Lower lobe of right lung (tissue), 2 donors: ENCODE data around the gene NEIL1. TPM values are rescaled to one million over a fixed set of nuclear protein-coding genes. Genes with fewer than 3 reads are reported as not detected.

Experiments
- ATAC-seq, 2 donors: fragments of 200-7000 bp; cut with Tn5 transposase; one replicate each; pipeline ENCODE4 v1.9.1; 2020 to 2022; ENCODE audit warnings: mild to moderate bottlenecking in 2 of 2, moderate library complexity in 2 of 2
- DNase-seq: peaks from one replicate; pipeline ENCODE4 v3.0.0-alpha.2; 2020
- H3K27ac ChIP-seq: fragments of 200-600 bp; one replicate; pipeline ENCODE4 v1.8.0; 2022
- H3K27me3 ChIP-seq: fragments of 200-600 bp; one replicate; pipeline ENCODE4 v1.8.0; 2022; ENCODE audit warnings: low read depth
- H3K36me3 ChIP-seq: fragments of 200-600 bp; one replicate; pipeline ENCODE4 v1.8.0; 2022; ENCODE audit warnings: mild to moderate bottlenecking
- H3K4me1 ChIP-seq: fragments of 200-600 bp; one replicate; pipeline ENCODE4 v1.8.0; 2022
- H3K4me3 ChIP-seq: fragments of 200-600 bp; one replicate; pipeline ENCODE4 v1.8.0; 2022; ENCODE audit warnings: mild to moderate bottlenecking
- H3K9me3 ChIP-seq: fragments of 200-600 bp; one replicate; pipeline ENCODE4 v1.8.0; 2022
- CTCF ChIP-seq: fragments of 200-600 bp; IDR thresholded peaks from one replicate; pipeline ENCODE4 v1.8.0; 2022; ENCODE audit warnings: antibody characterized with exemption, mild to moderate bottlenecking
- intact Hi-C: fragments of 100-400 bp; cut with DNase I; formaldehyde crosslinking; loops from one replicate; pipeline ENCODE4 v1.11.0; 2022
- total RNA-seq: library from RNA; stranded (reverse); fragmentation: NEBNext Ultra II Directional; extraction: Animal tissue kit (Norgen Biotek cat#: 25700); gene quantifications from one replicate; pipeline ENCODE4 v1.2.1, GENCODE V29; 2021
- donor health status: DM: no; HTN: yes; CAD: no; lungs with severe emphysema.

The NEIL1 gene
- total RNA-seq, 1 donor from 2014 or later = 43.7 TPM

GRCh38 chr15:75361361-75361988, 14.6 kb downstream of the NEIL1 start:
- no peak for ATAC-seq
- intact Hi-C loops = no loop called here
- no peaks in the 10 kb centered on the region for H3K4me1 ChIP-seq
- no peaks in the 10 kb centered on the region for H3K27me3 ChIP-seq
- no peaks in the 10 kb centered on the region for H3K9me3 ChIP-seq
- no peak for DNase-seq
- H3K27ac ChIP-seq = no peak overlapping the region
- peaks cover 99% of the 10 kb centered on the region for H3K36me3 ChIP-seq
- TF ChIP-seq CTCF = no peak
- no peak overlapping the region for H3K4me3 ChIP-seq

DNA sequence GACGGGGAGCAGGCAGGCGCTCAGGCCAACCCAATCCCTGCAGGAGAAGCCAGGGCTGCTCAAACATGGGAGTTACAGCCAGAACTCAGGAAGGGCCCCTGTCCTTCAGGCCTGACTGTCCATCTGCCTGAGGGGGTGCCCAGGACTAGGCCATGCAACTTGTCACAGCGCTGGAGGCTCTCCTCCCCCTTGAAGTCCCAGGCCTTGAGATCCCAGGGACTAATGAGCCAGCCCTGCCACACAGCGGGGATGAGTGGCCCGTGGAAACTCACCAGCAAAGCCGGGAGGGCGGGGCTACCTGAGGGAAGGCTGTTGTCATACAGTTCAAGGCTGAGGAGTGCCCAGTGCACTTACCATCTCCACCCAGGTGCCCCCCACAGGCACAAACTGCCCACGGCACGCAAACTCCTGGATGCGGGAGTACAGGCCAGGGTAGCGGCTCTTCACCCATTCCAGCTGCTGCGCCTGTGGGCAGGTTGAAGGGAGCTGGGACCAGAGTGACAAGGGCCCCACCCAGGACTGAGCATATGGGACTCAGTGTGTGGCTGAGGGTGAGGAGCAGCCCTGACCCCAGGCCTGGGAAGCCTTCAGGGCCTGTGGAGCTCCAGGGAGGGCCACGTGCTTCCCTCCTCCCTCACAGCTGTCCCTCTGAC, 15.3 kb downstream of the NEIL1 start:
- intact Hi-C loops = no loop called here
- H3K36me3 ChIP-seq = peaks cover 99% of the 10 kb centered on the region

DNA sequence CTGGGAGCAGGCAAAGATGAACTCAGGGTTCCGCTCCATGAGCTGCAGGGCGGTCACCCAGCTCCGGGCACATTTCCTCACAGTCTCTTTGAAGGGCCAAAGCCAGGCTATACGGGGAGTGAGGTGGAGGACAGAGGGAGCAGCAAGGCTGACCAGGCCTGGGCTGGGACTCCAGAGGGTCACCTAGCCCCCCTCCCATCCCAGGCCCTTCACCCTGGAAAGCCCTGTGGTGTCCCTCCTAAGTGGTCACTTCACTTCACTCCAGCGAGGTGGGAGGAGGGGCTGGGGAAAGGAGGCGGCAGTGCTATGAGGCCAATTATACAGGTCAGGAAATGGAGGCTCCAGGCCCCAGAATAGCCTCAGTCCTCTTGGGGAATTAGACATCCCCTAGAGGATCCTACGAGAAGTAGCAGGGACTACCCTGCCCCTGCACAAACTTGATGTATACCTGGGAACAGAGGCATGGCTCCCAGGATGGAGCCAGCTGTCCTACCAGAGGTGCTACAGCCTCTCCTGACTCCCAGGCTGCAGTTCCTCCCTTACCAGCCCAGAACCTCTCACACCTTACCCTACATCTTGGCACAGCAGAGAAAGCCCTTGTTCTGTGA, 15.9 kb downstream of the NEIL1 start:
- Histone ChIP-seq H3K9me3 (no peaks in the 10 kb centered on the region), H3K27ac (no peak overlapping the region), H3K4me1 (peaks cover 7% of the 10 kb centered on the region), H3K4me3 (no peak overlapping the region), H3K36me3 (peaks cover 96% of the 10 kb centered on the region), H3K27me3 (no peaks in the 10 kb centered on the region)
- no peak for TF ChIP-seq CTCF
- DNase-seq (no peak), ATAC-seq (no peak)
- intact Hi-C loops = no loop called here

More for the DNA sequence above, 15.3 kb downstream of the NEIL1 start:
- DNase-seq (no peak), ATAC-seq (no peak)
- no peak overlapping the region for H3K27ac ChIP-seq
- no peak for TF ChIP-seq CTCF
- H3K4me1 ChIP-seq = peaks cover under 1% of the 10 kb centered on the region
- H3K27me3 ChIP-seq = no peaks in the 10 kb centered on the region
- no peaks in the 10 kb centered on the region for H3K9me3 ChIP-seq
- H3K4me3 ChIP-seq = no peak overlapping the region

- ATAC-seq = no peak
- H3K36me3 ChIP-seq = peaks cover 86% of the 10 kb centered on the region
- no peaks in the 10 kb centered on the region for H3K9me3 ChIP-seq
- peaks cover 9% of the 10 kb centered on the region for H3K4me1 ChIP-seq
- DNase-seq = no peak
- no peak overlapping the region for H3K27ac ChIP-seq
- TF ChIP-seq CTCF = no peak
- H3K4me3 ChIP-seq = no peak overlapping the region
- no peaks in the 10 kb centered on the region for H3K27me3 ChIP-seq
- intact Hi-C loops = no loop called here
Observed at GRCh38 chr15:75363786-75364185, 16.9 kb downstream of the NEIL1 start.

- intact Hi-C loops = no loop called here
- H3K9me3 ChIP-seq = no peaks in the 10 kb centered on the region
- TF ChIP-seq CTCF = no peak
- DNase-seq (no peak), ATAC-seq (no peak)
- H3K27ac ChIP-seq = no peak overlapping the region
- no peak overlapping the region for H3K4me3 ChIP-seq
- peaks cover 75% of the 10 kb centered on the region for H3K36me3 ChIP-seq
- no peaks in the 10 kb centered on the region for H3K27me3 ChIP-seq
- H3K4me1 ChIP-seq = peaks cover 17% of the 10 kb centered on the region
Observed at GRCh38 chr15:75364881-75365280, 18.0 kb downstream of the NEIL1 start.
